Inferior parietal cortex (tissue), 1 donor: ENCODE data around the gene RBKS.
"Not testable (repeated sequence)": the region's sequence is repeated elsewhere in the genome, so short reads cannot be mapped to it uniquely, and the experiment has no call there.

Experiments
- DNase-seq: peaks from one replicate; pipeline ENCODE4 v3.0.0-alpha.2; 2016; ENCODE audit errors: extremely low spot score

Gene RBKS

DNA sequence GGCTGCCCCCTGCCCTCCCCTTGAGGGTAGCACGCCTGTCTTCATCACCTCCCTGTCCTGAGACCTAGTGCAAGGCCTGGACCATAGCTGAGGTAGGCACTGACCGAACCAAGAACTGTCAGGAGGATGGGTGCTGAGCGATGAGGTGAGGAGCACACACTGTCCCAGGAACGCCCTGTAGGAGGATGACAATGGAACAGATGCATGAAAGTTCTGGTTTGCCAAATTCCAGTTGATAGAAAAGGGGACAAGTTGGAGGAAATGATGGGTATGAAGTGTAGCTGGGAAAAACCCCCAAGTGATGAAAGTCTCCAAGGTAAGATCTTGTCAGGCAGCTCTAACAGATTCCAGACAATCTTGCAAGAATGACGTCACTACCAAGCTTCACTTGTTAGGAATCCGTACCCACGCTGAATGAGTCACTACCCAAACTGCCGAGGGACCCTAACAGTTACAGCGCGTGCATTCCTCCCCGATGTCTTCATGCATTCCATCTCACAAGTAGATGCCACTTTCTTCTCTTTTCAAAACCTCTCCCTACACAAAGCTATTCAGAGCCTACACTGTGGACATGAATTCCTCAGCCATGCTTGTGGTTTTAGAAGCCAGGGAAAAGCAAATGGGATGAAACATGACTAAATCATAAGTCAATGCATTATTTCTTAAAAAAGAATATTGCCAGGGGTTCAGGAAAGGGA is 91.1 kb downstream of the RBKS start:
- DNase-seq, result no peak

- DNase-seq, result no peak
Observed at GRCh38 chr2:27798486-27798885, 91.7 kb downstream of the RBKS start.

GRCh38 chr2:27797841-27798240 is 92.3 kb downstream of the RBKS start:
- no peak for DNase-seq

- no peak for DNase-seq
Observed at GRCh38 chr2:27796791-27797765, 93.1 kb downstream of the RBKS start.

DNA sequence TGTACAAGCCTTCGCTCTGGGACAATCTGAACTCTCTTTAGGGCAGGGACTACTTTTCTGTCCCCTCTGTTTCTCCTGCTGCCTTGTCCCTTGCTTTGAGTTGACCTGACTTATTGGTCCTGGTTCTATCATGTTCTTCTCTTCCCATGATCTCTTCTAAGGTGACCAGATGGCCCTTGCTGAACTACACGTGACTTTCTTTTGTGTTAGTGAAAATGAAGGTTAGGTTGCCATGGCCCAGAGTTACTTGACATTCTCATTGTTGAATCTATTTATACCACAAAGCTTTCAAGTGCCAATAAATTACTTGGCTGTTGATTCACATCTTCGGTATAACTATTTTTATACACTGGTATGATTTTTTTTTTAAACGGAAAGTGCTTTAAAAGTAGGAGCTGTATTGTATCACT is 94.3 kb downstream of the RBKS start:
- DNase-seq, result no peak

DNA sequence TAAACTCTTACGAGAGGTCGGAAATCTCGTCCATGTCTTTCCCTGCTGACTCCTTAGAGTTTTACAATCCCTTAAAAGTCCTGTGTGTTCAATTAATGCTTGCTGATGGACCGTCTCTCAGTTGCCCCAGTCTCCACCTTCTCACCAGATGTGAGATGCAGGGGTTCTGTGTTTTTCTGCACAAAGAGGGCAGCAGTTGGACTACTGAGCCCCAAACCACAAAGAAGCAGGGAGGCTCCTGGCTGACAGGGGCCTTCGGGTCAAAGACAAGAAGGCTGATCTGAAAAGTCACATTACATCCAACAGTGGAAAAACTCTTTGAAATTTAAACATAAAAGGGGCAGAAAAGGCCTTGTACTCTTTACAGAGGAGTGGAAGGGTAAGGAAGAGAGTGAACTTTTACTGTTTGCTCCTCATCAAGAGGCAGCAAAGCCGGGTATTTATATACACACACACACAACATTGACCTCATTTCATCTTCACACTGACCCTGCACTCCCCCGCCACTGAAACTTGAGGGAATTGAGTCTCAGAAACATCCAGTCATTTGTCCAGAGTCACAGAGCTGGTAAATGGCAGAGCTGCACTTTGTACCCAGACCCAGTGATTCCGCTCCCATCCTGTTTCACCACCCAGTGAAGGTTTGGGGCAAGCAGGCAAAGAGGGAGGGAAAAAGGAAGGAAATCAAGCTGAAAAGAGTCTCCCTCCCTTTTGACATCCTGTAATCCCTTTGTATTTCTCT is 94.9 kb downstream of the RBKS start:
- no peak for DNase-seq

DNA sequence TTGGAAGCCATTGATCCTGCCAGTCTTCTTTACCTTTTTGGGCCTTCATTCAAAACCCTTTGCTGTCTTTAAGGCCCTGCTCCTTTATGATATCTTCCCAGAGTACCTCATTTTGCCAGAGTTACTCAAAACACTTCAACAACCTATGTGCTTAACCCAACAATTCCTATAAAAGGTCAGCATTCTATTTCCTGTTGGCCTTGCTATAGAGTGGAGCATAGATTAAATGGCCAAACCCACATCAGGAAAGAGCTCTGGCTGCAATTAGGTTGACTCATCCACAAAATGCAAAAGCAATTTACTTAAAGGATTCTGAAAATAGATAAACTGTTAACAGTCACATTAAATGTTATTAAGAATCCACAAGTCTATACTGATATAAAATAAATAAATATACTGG is 97.4 kb downstream of the RBKS start:
- DNase-seq, result no peak

DNA sequence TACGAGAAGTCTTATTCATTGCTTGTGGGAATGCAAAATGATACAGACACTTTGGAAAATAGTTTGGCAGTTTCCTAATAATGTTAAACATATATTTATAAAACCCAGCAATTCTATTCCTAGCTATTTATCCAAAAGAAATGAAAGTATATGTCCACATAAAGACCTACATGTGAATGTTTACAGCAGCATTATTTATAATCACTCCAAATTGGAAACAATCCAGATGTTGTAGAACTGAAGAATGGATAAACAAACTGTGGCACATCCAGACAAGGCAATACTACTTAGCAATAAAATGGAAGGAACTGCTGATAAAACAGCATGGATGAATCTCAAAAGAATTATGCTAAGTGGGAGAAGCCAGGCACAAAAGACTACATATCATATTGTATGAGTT is 99.4 kb downstream of the RBKS start:
- no peak for DNase-seq

GRCh38 chr2:27782701-27783100 is 107.5 kb downstream of the RBKS start:
- DNase-seq, result no peak

- DNase-seq, result no peak
Observed at GRCh38 chr2:27781496-27781895, 108.7 kb downstream of the RBKS start.

- no peak for DNase-seq
Observed at GRCh38 chr2:27779417-27780055, 110.7 kb downstream of the RBKS start.

DNA sequence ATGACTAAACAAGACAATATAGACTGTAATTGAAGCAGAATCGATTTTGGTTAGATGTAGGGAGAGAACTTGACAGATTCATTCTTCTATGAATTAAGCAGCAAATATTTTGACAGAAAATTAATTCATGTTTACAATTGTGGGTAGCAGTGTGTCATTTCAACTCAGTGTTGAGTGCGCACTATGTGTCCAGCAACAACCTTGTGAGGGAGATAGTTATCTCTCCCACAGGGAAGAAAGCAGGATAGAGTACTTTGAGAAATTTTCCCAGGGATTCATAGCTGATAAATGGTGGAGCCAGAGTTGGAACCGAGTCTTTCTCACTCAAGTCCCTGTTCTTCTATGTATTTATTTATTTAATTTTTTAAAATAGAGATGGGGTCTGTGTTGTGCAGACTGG is 113.5 kb downstream of the RBKS start:
- no peak for DNase-seq

DNA sequence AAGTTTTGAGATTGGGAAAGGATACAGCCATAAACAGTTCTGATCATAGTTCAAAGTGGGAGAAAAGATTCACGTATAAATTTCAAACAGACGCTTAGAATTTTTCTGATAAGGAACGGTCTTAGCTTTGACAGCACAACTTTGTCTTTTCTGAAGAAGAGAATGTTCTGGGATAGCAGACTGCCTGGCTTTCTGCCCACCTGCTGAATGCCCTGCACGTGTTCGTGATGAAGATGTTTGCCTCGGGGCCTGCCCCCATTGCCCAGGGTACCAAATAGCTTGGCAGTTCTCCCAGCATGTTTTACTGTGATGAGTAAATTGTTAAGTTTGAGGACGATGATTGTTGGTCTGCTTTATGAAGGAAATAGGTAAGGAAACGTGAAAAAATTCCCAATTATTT is 114.1 kb downstream of the RBKS start:
- no peak for DNase-seq

GRCh38 chr2:27773959-27774358 is 116.2 kb downstream of the RBKS start:
- DNase-seq, result no peak

DNA sequence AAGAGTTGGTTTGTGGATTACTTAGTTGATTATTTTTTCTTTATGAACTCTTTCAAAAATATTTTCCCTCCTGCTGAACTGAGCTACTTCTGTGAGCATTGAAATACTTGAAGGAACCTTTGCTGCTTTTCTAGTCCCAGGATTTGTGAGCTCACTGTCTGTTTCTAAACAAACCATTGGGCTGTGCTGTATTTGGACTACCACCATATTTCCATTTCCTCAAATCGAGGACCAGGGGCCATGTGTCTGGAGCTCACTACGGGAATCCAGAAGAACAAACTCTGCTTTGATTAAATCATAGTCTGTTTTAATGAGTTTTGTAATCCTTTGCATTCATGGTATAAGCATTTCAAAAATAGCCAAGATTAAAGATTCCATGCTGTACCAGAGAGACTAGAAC is 117.4 kb downstream of the RBKS start:
- no peak for DNase-seq

DNA sequence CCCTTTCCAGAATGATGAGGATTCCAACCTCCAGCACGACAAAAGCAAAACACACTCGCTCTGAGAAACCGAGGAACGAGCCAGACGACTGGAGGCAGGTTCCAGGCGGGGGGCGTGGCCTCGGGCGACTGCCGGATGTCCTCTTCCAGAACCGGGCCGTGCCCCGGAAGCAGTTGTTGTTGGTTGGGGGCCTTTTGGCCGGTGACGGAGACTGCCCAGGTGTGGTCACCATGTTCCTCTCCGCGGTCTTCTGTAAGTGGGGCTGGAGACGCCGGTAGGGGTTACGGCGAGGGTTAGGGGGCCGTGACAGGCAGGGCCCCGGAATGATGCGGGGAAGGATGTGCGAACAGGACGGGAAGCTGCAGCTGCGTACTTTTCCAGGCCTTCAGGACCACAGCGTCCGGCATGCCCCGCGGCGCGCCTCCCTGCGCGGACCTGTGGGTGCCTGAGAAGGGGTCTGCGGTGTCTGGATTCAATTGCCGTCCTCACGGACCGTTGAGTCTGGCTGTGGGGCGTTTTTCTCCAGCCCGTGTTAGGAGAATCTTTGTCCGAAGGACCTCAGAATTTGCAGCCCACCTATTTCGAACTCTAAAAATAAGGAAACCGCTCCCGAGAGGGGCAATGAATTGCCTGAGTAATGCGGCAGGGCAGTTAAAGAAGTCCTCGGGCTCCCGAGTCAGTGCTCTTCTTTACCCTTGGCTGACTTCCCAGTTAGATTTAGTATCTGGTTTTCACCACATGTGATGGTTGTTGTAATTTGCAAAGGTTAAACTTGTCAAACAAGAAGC is 118.4 kb downstream of the RBKS start, which contains the start of gene MRPL33:
Gene MRPL33, plus strand, starts transcription at position 172 of the 788 bp plus-strand sequence. Its CDS starts 59 bp downstream, at position 231.
- DNase-seq, result peak; percentile 95

GRCh38 chr2:27771202-27771547 is 119.0 kb downstream of the RBKS start:
- no peak for DNase-seq

GRCh38 chr2:27766287-27766661 is 123.9 kb downstream of the RBKS start:
- DNase-seq, result no peak

DNA sequence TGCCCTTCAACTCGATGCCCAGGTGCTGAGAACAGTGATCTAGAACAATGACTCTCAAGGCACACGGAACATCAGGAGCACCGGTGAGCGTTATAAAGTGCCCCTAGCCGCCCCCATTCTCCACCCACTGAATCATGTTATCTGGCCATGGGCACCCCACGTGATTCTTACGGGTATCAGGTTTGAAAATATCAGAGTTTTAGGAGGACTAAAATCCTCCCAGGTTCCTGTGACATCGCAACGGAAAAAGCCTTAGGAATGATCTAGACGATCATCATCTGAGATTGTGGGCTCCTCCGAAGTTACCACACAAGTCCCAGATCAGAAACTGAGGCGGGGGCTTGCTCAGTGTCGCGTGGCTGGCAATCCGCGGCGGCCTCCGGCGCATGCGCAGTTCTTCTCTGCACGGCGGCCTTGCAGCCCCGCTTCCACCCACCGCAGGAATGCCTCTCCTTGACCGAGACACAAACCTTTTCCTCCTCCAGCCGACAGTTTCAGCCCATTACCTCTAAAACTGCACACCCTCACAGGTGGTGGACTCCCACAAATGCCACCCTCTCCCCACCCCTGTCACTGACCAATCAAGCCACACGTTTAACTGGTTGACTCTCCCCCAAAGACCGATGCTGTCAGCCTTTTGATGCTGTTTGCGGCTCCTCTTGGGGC is 124.4 kb downstream of the RBKS start:
- DNase-seq, result no peak

DNA sequence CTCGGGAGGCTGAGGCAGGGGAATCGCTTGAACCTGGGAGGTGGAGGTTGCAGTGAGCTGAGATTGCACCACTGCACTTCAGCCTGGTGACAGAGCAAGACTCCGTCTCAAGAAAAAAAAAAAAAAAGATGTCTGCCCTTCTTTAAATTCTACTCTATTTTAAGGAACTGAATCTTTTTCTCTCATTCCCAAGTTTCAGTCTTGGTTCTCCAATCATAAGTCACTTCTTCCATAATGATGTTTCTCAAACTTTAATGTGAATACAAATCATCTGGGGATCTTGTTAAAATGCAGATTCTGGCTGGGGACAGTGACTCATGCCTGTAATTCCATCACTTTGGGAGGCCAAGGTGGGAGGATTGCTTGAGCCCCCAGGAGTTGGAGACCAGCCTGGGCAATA is 125.7 kb downstream of the RBKS start:
- not testable (repeated sequence) for DNase-seq

- no peak for DNase-seq
Observed at GRCh38 chr2:27763907-27764267, 126.3 kb downstream of the RBKS start.
